OCI-M2 (cell line): Measurements from ENCODE around the gene XKRX.

Experiments used
- DNase-seq: peaks from one replicate; lab custom pipeline; 2025; ENCODE audit not compliant: unreplicated experiment; lab: John Stamatoyannopoulos, UW

The XKRX gene

DNA sequence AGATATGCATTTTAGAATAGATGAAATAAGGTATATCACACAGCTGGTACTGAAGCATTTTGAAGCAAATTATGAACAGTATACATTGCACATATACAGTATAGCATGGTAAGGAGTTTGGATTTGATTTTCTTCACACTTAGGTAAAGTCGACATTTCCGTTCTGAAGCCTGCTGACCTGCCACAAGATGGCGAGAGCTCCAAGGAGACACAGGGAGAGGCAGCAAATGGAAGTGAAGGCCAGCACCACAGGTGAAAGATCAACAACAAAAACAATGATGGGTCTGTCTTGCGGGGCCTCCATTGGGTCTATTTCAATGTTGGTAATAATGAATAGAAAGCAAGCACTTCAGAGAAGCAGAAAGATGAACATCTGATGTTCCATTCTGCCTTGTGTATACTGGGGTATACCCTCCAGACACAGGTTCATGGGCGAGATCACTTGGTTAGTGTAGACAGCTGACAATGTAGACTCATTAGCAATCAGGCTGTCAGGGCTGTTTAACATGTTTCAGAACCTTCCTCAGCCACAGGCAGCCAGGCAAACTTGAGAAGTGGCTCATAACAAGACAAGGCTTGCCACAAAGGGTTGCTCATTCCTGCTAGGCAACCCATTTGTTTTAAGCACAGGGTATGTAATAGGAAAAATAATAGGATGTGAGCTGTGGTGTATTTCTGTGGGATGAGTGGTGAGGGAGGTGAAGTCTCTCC, 33.2 kb downstream of the XKRX start:
- DNase-seq = no peak

DNA sequence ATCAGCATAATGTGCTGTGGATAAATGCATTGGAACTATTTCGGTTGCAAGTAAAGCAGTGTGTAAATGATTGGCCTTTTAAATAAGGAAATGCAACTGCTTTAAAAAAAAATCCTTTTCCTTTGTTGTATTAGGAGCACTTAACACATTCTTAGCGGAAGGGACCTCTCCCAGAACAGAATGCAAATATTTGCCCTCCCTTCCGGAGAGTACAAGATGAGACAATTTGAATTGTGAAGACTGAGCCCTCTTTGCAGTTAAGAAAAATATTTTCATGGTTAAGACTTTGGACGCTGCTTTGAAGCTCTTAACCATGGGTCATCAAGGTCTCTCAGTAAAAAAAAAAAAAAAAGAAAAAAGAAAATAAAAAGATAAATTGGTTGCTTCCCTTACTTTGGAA, 45.1 kb downstream of the XKRX start:
- DNase-seq = no peak

DNA sequence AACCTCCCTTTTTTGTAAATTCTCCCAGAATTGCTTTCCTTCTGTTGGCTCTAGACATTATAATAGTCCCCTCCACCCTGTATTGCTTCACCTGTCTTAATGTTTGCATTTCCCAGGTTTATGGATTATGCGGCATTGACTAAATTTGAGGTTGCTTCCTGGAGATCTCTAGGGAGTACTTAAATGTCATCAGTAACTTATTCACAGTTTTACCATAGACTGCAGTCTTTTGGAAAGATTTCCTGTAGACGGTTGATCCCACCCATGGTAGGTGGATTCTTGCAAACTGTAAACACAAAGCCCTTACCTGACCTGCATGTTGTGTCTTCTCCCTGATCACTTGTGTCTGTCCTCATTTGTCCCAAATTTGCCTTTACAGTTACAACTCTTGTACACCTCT, 48.3 kb downstream of the XKRX start:
- DNase-seq = no peak

- no peak for DNase-seq
Measured at GRCh38 chrX:100874325-100874724, 54.4 kb downstream of the XKRX start, which contains the start of gene NOX1. NOX1 (minus strand) TSS chrX:100874359; CDS start chrX:100874139, 220 bp downstream.

GRCh38 chrX:100871594-100872560, 56.8 kb downstream of the XKRX start:
- DNase-seq = no peak

DNA sequence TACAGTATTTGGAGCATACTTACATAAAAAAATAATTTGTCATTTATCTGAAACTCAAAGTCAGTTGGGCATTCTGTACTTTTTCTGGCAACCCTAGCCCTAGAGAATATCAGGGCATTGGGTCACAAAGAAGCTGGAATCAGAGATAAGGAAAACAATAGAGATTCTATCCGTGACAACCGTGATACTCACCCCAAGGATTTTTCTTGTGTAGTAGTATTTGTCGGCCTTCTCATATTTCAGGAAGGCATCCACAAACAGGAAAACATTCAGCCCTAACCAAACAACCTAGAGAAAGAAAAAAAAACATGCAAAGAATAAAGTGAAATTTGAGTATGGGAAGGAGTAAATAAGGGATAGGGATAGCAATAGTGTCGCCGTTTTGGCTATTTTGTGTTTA, 58.2 kb downstream of the XKRX start:
- no peak for DNase-seq

DNA sequence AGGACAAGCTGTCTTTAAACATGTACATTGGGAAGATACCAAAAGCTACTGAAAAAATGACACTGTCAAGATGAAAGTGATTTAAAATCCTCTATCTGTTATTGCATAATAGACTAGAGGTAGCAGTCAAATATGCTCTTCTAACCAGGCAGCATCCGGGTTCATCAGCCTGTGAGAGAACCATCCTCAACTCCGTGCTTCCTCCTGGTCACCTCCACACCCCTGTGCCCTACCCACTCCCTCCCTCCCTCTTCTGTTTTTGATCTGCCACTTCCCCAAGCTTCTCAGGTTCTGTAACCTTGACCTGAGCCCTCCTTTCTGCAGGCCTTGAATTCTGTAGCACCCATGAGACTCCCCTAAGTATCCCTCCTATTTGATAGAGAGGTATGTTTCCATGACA, 60.4 kb downstream of the XKRX start:
- DNase-seq = no peak

DNA sequence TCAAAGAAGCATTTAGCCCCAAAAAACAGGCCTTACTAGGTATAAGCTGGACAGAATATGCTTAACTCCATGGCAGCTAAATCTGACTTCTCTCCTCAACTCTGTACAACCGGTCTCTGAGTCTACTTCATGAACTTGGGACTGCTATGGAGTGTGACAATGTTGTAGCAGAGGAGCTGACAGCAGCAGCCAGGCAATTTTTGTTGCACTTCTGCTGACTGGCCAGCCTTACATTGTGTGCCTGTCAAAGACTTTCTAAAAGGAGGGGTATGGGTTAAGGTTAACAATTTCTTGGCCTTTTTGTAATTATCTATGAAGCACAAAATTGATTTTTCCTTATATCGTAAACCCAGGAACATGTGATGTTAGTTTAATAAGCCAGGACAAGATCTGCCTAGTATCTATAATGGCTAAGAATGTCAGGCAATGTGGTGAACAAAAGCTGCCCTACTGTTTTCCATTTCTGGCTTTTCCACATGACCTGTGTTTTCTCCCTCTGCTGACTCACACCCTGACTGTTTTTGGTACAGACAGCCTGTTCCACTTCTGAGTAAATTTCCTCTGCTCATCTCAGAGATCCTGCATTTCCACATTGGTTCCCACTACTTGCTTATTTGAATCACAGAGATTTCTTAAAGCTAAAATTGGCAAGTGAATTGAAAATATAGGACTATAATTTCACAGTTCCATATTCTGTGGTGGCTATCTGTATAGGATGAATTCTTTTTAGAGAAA, 63.9 kb downstream of the XKRX start:
- no peak for DNase-seq
